Gastroesophageal sphincter (tissue), 4 donors: Measurements from ENCODE around the gene HEXB. TPM values are rescaled to one million over a fixed set of nuclear protein-coding genes. Genes with fewer than 3 reads are reported as not detected.

Source experiments
- ATAC-seq: fragments of 150-250 bp; one replicate; pipeline ENCODE4 v1.9.1; 2016; ENCODE audit warnings: mild to moderate bottlenecking, moderate library complexity
- H3K27ac ChIP-seq, 4 donors: fragments of 200-600 bp; sonication (generic) in 3 of 4; 1 replicate in 3 of 4; 2 replicates in 1 of 4; pipeline ENCODE4 v1.5.1; 2016 to 2019
- H3K27me3 ChIP-seq: fragments of 200-600 bp; sonication (generic); one replicate; pipeline ENCODE4 v1.5.1; 2019
- H3K36me3 ChIP-seq, 2 donors: fragments of 200-600 bp; sonication (generic); one replicate each; pipeline ENCODE4 v1.5.1; 2019; ENCODE audit warnings: control low read depth in 1 of 2
- H3K4me1 ChIP-seq, 3 donors: fragments of 200-600 bp; sonication (generic); 1 replicate in 2 of 3; 2 replicates in 1 of 3; pipeline ENCODE4 v1.5.1; 2016 to 2019; ENCODE audit warnings: control low read depth in 2 of 3
- H3K4me3 ChIP-seq, 2 donors: fragments of 200-600 bp; sonication (generic); one replicate each; pipeline ENCODE4 v1.5.1; 2019; ENCODE audit warnings: mild to moderate bottlenecking in 1 of 2, moderate library complexity in 1 of 2
- H3K9me3 ChIP-seq, 3 donors: fragments of 200-600 bp; sonication (generic); one replicate each; pipeline ENCODE4 v1.5.1; 2017 to 2019; ENCODE audit warnings: control low read depth in 2 of 3
- CTCF ChIP-seq, 4 experiments: fragments of 200-600 bp in 2 of 4; fragments of 450-650 bp in 2 of 4; sonication (generic) in 1 of 4; IDR thresholded peaks; one replicate each; pipeline ENCODE4 v1.5.1; 2017 to 2019; ENCODE audit warnings: antibody characterized with exemption in 4 of 4, mild to moderate bottlenecking in 2 of 4, moderate library complexity in 2 of 4
- EP300 ChIP-seq: sonication (generic); formaldehyde crosslinking; IDR thresholded peaks from one replicate; pipeline ENCODE4 v1.6.1; 2017; ENCODE audit warnings: antibody characterized with exemption, mild to moderate bottlenecking
- POLR2A ChIP-seq, 2 donors: fragments of 450-650 bp; IDR thresholded peaks; one replicate each; pipeline ENCODE4 v1.6.1; 2017; ENCODE audit warnings: antibody characterized with exemption in 2 of 2, mild to moderate bottlenecking in 2 of 2, moderate library complexity in 1 of 2
- POLR2AphosphoS5 ChIP-seq: sonication (generic); formaldehyde crosslinking; IDR thresholded peaks from one replicate; pipeline ENCODE4 v1.6.1; 2017; ENCODE audit warnings: antibody characterized with exemption
- WGBS, 2 donors: methylation state at CpG; one replicate each; pipeline ENCODE4 v1.1.5; 2018; ENCODE audit warnings: low coverage in 1 of 2; 5-methylcytosine and 5-hydroxymethylcytosine counted together
- total RNA-seq, 4 donors: library from RNA; depleted of rRNA; stranded (reverse); fragments of >200 nt; gene quantifications; one replicate each; pipeline ENCODE4 v1.1.0, GENCODE V29; 2016

The HEXB gene
- total RNA-seq, 4 donors from 2014 or later, result 89.1 to 135 (median 103) TPM

- Histone ChIP-seq H3K9me3 (no peaks in the 10 kb centered on the region), H3K4me1 (peaks cover 0 to 5% (median 0%) of the 10 kb centered on the region in 3 donors), H3K27ac (no peak overlapping the region), H3K27me3 (no peaks in the 10 kb centered on the region), H3K36me3 (no peaks in the 10 kb centered on the region), H3K4me3 (no peak overlapping the region)
- TF ChIP-seq CTCF (IDR thresholded peaks at IDR 0.05), result no peak
- TF ChIP-seq EP300, result no peak
- no peak for TF ChIP-seq POLR2A (IDR thresholded peaks at IDR 0.05)
- TF ChIP-seq POLR2AphosphoS5, result no peak
- WGBS, 2 donors, result 49 to 85% methylated on average over 3 of the region's 3 CpGs
- ATAC-seq, result no peak
Observed at GRCh38 chr5:74651710-74652109, 33.3 kb upstream of the HEXB start.

GRCh38 chr5:74652576-74652975, 32.5 kb upstream of the HEXB start:
- H3K4me3 ChIP-seq, result no peak overlapping the region
- 88 to 100% methylated on average over 1 to 3 of the region's 3 CpGs for WGBS, 2 donors
- no peak overlapping the region for H3K27ac ChIP-seq
- H3K9me3 ChIP-seq, result no peaks in the 10 kb centered on the region
- TF ChIP-seq CTCF (IDR thresholded peaks at IDR 0.05) (no peak), EP300 (no peak), POLR2A (IDR thresholded peaks at IDR 0.05) (no peak), POLR2AphosphoS5 (no peak)
- H3K36me3 ChIP-seq, result no peaks in the 10 kb centered on the region
- peaks cover 0 to 5% (median 0%) of the 10 kb centered on the region in 3 donors for H3K4me1 ChIP-seq
- no peak for ATAC-seq
- H3K27me3 ChIP-seq, result no peaks in the 10 kb centered on the region

GRCh38 chr5:74653991-74654390, 31.0 kb upstream of the HEXB start:
- TF ChIP-seq POLR2AphosphoS5, result no peak
- no peak for TF ChIP-seq EP300
- no peak for TF ChIP-seq POLR2A (IDR thresholded peaks at IDR 0.05)
- TF ChIP-seq CTCF (IDR thresholded peaks at IDR 0.05), result no peak
- no peak overlapping the region for H3K27ac ChIP-seq
- H3K4me1 ChIP-seq, result peaks cover 0 to 1% (median 0%) of the 10 kb centered on the region in 3 donors
- no peak overlapping the region for H3K4me3 ChIP-seq
- H3K9me3 ChIP-seq, result no peaks in the 10 kb centered on the region
- H3K27me3 ChIP-seq, result no peaks in the 10 kb centered on the region
- ATAC-seq, result no peak
- WGBS, 2 donors, result 77 to 79% methylated on average over 2 to 4 of the region's 5 CpGs
- no peaks in the 10 kb centered on the region for H3K36me3 ChIP-seq

GRCh38 chr5:74655206-74655605, 29.8 kb upstream of the HEXB start:
- H3K9me3 ChIP-seq, result no peaks in the 10 kb centered on the region
- no peaks in the 10 kb centered on the region for H3K27me3 ChIP-seq
- 71 to 74% methylated on average over 5 to 6 of the region's 6 CpGs for WGBS, 2 donors
- TF ChIP-seq POLR2A (IDR thresholded peaks at IDR 0.05) (no peak), POLR2AphosphoS5 (no peak), EP300 (no peak), CTCF (IDR thresholded peaks at IDR 0.05) (no peak)
- H3K4me3 ChIP-seq, result no peak overlapping the region
- no peaks in the 10 kb centered on the region for H3K36me3 ChIP-seq
- H3K27ac ChIP-seq, result no peak overlapping the region
- ATAC-seq, result no peak
- no peaks in the 10 kb centered on the region for H3K4me1 ChIP-seq

GRCh38 chr5:74655716-74656115, 29.3 kb upstream of the HEXB start:
- H3K4me3 ChIP-seq, result no peak overlapping the region
- no peaks in the 10 kb centered on the region for H3K36me3 ChIP-seq
- H3K27ac ChIP-seq, result no peak overlapping the region
- no peak for ATAC-seq
- TF ChIP-seq CTCF (IDR thresholded peaks at IDR 0.05) (no peak), POLR2A (IDR thresholded peaks at IDR 0.05) (no peak), EP300 (no peak), POLR2AphosphoS5 (no peak)
- no peaks in the 10 kb centered on the region for H3K9me3 ChIP-seq
- H3K27me3 ChIP-seq, result no peaks in the 10 kb centered on the region
- no peaks in the 10 kb centered on the region for H3K4me1 ChIP-seq
